Activated gamma-delta T cell treated with Interleukin-2 at 50 U/mL for 16 hours (primary cell): Measurements from ENCODE around the gene ATP1A1.
A peak's percentile ranks its signal among the peaks of the same experiment; 100 is the strongest.

Source experiments
- DNase-seq: peaks from one replicate; pipeline ENCODE4 v3.0.0-alpha.2; 2020

Gene ATP1A1

DNA sequence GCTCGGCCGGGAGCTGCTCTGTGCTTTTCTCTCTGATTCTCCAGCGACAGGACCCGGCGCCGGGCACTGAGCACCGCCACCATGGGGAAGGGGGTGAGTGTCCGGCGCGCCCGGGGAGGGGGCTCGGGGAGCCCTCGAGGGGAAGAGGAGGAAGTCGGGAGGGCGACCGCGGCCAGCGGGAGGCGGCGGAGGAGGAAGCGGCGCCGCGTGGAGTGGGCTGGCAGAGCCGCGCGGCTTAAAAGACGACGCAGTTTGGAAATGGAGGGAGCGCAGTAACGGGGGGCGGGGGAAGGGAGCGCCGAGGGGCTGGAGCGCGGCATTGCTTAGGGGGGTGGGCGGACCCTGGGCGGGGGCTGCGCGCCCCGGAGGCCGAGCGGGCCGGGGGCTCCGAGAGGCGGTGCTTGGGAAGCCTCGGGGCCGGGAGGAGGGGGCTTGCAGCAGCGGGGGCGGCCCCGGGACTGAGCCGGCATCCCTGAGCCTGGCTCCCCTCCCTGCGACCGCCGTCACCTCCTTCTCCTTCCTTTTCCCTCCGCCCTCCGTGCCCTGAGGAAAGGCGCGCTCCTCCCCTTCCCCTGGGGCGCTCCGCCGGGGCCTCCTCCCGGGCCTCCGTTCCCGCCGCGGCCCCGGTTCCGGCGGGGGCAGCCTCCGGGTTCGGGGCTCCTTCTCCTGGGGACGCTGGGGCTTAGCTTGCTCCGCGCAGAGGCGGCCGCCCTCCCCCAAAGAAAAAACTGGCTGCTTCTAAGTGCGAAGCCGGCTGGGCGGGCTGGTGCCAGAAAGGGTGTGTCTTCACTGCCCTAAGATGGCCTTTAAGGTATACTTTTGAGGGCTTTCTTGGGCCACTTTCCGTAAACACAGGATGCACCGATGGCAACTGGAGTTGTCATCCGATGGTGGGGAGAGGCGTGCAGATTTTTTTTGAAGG, 648 bp downstream of the ATP1A1 start:
- DNase-seq = peak; percentile 62

DNA sequence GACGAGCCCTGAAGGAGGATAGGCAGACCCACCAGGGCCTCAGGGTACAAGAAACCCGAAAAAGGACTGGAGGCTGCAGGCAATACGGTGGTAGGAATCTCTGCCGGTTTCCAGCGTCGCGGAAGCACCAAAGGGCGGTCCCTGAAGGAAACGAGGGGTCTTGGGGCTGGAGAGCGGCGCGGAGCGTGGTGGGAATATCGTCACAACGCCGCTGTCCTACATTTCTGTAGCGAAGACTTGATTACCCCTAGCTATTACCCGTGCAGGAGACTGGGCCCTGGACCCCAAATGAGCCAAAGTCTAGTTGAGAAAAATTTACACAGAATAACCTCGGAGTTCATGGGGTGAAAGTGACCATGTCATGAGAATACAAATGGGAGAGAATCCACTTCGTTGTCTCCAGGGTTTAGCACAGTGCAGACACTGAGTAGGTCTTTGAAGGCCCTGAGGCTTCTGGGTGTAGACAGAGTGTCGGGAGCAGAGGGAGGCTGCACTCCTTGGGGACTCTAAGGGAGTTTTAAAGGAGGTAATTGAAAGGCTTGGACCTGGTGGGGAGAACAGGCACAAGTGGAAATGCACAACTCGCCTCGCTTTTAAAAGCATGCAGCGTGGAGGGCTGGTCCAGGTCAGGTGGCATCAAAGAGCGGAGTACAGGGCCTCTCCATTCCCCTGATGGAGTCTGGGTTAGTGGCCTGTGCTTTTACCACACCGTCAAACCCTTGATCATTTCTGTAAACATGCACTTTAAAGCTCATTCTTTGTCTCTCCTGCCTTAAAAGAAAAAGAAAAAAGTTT, 1.5 kb downstream of the ATP1A1 start:
- DNase-seq = peak; percentile 13

DNA sequence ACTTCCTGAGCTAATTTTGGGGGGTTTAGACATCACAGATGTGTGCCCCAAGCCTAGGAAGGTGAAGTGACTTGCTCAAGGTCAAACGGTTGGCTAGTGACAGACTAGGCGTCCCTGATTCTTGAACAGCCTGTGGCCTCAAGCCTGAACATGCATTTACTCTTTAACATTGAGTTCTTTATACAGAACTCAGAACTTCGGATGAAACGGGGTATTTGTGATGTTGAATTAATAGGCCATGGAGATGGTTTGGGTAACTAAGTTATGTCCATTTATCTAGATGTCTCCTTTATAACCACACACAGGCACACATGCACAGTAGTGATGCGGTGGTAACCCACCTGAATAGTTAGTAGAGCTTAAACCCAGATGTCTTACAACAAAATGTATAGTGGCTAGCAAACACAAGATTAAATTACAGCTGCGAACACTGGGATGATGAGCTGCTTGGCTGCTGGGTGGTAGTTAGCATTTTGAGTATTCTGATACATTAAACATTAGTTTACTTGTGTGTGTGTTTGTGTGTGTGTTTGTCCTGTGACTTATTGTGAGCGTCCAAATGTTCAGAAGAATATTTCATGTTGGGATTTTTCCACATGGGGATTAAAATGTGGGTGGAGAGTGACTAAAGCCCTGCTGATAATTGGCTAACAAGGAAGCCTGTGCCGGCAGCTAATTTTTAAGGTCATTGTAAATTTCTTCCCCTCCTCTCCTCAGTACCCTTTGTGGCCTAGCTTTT, 2.3 kb downstream of the ATP1A1 start:
- DNase-seq = no peak

DNA sequence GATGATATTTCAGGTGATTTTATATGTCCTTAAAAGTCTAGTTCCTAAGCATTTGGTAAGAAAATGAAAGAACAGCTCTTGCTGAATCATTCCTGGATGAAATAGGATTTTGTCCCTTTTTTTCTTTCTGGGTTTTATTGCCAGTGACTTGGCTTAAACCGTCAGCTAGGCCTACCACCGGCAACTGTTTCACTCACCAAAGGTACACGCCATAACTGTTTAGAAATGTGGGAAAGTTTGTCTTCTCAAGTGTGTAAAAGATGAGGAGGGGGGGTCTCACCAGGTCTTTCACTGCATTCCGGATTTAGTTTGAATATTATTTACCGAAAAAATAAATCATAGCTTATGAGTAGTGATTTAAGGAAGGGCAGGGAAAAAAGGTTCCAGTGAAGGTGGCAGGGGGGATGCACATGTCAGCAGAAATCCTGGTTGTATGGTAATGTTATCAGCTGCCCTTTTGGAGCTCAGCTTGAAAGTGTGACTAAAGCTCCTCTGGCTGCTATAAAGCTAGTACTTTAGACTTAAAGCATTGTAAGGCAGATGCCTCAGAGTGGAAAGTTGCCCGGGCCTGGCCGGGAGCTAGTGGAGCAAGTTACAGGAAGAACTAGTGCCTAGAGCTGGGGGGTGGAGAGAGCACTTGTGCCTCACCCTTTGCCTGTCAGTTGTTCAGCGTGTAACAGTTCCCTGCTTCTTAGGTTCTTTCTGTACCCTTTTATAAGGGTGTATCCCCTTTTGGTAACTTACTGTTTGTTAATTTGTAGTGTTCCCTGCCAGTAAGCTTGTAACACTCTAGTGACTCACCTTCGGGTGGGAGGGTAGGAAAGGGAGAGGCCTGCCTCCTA, 3.1 kb downstream of the ATP1A1 start:
- peak; percentile 12 for DNase-seq

DNA sequence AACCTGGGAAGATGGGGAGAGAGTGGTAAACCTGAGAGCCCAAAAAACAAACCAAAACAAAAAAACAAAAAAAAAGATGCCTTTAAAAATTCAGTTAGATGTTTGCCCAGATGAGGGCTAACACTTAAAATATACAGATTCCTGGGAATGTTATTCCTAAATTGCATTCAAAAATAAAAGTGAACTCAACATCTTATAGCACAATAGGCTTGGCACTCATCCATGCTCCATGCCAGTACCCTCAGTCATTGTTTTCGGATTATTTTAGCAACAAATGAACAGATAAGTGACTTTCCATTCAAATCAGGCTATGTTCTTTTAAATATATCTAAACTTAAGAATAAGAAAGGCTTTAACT, 3.7 kb downstream of the ATP1A1 start:
- DNase-seq = no peak

DNA sequence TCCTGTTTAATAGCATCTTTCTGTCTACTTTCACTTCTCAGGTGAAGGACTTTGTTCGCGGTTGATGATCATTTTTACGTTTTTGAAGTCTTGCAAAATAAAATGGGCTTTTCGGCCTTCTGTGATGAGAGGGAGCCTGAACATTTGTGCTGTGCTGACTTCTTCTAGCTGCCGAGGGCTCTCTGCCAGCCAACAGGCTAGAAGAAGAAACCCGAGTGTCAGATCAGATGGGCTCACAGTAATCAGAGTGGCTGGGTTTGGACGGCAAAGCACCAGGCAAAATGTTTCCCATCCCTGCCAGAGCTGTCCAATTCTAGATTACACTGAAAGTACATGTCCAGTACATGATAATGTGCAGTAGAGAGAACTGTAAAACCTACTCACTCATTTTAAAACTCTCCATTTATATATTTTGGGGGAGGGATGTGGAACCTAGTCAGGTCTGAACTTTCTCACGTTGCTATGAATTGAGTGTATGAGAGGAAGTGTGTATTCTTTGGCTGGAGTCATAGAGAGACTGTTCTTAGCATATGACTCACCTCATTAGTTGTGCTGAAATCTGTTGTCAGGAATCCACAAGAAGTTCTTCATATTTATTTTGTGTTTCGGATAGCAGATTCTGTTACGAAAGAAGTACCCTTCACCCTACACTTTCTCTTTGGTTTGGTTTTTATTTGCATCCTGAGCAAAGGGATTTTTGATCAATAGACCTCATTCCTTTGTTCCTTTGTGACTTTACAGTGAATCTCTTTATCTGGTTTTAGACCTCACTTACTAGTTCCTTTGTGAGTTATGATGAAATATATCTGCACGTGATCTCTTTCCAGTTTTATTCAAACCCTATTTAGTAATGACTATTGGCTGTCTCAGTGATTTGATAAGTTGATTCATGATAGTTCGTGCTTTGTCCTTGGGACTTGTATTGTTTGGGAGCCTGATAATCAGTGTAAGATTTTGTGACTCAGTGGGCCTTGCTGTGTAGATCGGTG, 4.8 kb downstream of the ATP1A1 start:
- peak; percentile 19 for DNase-seq

DNA sequence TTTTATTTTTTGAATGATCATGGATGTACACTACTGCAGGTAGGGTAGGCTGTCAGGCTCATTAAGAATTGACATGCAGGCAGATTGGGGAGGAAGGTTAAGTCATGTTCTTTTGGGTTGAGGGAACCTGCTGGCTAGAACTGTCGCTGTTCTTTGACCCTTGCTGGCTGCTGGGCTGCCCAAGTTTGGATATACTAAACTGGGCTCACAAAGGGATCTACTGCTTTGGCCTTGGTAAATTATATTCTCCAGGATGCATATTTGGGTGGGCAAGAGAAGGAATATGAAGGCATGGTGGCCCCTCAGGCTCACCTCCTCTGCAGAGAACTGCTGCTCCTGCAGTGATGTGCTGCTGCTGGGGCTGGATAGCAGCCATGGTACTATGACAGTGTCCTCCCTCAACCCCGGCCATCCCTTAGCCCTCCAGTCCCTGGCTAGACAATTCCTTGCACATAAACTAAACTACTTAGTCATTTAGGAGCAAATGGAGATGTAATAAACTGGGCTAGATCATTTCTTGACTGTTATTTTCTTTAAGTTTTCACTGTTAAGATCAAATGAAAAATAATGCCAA, 6.1 kb downstream of the ATP1A1 start:
- no peak for DNase-seq

DNA sequence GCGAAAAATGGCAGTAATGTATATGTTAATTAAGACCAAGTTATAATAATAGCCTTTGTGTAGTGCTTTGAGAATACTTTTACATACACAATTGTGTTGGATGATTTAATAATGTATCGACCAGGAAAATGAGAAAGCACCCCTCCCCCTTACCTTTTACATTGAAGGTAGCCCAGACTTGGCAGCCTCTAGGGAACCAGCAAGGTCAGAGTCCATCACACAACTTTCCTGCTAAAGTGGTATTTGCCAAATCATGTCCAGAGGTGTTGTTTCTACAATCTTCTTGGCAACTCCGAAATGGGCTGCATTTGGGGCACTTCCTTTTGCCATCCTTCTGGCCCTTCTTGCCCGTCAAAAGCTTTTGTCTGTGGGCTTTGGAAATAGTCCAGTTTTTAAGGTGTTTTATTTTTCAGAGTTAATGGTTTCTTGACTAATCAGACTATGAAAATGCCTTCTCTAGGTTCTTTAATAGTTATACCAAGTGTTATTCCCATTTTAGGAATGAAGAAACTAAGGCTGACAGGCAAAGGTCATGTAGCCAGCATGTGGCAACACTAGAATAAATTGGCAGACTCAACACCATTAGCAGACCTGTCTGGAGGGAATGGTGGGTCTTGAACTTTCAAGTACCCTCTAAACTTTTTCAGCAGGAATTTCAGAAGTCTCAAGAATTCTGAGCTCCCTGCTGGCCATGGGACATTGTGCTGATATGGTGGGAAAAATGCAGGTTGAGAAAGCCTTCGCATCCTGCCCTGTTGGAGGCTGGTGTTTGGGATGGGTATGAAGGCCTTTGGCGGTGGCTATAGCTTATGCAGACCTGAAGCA, 6.8 kb downstream of the ATP1A1 start:
- DNase-seq = no peak

DNA sequence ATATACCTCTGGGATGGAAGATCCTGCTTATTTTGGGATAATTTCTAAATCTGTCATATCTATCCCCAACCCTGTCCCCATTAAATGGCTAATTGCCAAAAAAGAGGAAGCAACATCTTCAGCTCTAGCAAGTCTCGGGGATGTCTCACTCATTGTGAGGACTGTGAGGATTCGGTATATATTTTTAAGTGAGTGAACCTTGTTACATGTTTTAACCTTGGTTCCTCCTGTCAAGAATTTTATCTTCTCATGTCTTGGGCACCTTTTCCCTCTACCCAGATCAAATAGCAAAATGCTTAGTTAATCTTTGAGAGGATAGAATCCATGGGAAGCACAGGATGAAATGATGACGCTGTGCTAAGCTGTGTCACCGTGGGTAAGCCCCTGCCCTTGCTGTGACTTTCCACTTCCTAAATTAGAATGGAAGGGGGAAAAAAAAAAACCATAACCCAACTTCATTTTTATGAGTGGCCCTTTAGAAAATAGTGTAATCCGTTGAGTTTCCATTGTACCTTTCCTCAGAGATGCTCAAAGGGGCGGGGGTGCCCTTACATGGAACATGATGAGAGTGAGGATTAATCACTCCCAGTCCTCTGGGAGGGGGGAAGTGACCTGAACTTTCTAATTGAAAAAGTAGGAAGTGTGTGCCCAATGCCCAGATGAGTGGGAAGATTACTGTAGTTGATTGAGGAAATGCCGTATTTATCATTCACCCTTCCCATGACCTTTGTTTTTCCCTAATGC, 7.6 kb downstream of the ATP1A1 start:
- DNase-seq = no peak

DNA sequence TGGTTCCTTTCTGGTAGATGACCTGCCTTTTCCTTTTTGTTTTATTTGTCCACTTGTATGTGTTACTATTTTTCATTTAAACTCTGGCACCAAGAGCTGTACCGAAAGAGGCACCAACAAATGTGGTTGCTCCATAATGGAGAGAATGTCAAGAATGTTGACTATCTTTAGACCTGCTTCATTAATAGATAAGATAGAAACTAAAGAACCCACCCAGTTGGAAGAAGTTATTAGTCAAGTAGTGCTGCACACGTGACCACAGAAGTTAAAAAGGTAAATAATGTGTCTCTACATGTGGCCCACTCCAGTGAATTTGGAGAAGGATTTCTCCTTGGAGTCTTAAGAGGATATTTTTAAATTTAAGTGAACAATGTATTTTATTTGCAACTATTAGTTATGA, 9.3 kb downstream of the ATP1A1 start:
- no peak for DNase-seq

DNA sequence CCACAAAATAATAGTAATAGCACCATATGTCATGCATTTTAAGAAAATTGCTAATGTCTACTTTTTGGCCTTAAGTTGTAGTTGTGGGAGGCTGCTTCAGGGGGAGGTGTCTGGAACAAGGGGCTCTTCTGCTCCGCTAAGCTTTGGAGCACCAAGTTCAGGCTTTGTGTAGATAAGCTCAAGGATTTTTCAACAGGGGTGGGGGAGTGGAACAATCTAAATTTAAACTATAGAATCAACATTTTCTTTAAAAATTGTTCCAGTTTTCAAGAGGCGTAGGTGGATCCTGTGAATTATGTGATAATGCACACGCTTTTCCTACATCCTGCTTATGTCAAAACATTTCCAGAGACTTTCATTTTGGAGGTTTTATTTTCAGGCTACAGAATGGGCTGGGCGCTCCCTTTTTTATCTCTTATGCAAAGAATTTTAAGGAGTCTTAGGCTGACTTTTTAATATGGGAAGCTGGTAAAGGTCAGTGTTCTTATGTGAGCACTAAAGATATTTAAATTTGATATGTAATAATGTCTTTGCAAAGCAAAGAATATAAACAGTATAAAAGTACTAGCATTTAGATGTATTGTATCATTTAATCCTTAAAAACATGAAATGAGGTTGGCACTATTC, 9.9 kb downstream of the ATP1A1 start:
- DNase-seq = no peak

DNA sequence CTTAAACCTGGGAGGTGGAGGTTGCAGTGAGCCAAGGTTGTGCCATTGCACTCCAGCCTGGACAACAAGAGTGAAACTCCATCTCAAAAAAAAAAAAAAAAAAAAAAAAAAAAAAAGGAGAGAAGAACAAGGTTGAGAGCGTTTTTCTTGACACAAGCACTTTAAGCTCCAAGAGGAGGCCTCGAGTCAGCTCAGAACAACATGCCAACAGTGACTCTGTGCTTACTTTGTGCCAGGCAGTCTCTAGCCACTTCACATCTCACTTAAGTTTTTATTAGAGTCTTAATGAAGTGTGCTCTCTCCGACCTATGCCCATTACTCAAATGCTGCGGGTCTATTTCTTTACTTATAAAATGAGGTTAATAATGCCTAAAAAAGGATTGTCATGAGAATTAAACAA, 13.0 kb downstream of the ATP1A1 start:
- no peak for DNase-seq

DNA sequence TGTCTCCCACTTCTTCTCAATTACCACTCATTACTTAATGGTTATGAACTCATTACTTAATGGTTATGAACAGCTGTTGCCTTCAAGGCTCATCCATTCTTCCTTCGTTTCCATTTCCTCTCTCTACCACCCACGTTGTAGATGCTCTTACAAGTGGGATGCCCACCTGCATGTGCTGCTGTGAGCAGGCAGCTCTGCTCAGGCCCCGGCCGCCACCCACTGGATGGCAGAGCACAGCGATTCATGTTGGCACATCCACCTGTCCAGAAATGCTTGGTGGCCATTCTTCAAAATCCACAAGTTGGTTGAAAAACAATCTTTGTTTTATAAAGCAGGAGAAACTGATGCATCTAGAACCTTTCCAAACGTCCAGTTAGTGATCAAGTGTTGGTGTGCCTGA, 14.5 kb downstream of the ATP1A1 start:
- no peak for DNase-seq

DNA sequence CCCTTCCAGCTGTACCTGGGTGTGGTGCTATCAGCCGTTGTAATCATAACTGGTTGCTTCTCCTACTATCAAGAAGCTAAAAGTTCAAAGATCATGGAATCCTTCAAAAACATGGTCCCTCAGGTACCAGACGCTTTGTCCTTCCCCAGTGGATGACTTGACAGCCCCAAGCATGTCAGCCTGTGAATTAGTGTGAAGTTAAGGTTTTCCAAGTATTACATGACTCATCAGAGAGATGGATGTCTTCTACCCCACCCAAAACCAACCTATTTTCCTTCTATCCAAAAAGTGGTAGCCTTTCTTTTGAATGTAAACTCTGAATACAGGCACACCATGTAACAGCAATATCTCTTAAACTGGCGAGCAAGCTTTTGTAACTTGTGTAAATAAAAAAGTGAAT, 15.1 kb downstream of the ATP1A1 start:
- no peak for DNase-seq

DNA sequence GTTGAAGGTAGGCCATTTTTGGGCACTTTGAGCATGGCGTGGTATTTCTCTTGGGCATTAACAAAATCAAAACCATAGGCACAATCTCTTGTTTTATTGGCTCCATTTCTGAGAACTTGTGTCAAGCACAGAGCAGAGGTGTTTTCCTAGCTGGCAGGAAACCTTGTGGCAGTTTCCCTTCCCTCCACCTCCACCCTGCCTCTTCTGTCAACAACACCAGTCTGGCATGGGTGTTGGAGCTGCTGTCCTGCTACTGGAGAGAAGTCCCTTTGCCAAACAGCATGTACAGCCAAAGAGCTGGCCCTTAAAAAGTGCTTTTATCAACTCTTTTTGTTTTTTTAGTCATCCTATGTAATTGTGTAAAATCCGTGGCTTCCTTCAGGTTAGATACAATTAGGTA, 16.0 kb downstream of the ATP1A1 start:
- DNase-seq = no peak

DNA sequence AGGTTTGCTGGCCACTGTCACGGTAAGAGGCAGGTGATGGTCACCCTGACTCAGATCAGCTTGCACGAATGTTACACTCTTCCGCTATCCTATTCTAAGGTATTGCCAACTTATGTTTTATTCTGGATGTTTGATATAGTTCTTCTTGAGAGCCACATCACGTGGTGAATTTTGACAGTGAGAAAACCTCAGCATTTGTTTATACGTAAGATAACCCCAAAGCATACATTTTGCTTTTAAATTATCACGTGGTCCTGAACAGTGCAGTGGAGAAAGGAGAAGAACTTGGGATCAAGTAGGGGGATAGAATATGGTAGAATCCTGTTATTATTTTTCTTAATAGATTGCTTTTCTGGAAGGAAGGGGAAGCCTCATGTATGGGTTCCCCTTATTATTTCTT, 16.6 kb downstream of the ATP1A1 start:
- no peak for DNase-seq

DNA sequence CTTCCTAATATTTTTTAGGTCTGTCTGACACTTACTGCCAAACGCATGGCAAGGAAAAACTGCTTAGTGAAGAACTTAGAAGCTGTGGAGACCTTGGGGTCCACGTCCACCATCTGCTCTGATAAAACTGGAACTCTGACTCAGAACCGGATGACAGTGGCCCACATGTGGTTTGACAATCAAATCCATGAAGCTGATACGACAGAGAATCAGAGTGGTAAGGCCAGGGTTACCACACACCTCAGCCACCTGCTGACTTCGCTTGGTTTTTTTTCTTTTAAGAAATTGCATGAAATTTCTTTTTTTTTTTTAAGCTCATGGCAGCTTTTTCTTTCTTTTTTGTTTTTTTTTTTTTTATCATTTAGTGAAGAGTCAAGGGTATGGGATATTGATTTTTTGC, 17.2 kb downstream of the ATP1A1 start:
- DNase-seq = peak; percentile 49

DNA sequence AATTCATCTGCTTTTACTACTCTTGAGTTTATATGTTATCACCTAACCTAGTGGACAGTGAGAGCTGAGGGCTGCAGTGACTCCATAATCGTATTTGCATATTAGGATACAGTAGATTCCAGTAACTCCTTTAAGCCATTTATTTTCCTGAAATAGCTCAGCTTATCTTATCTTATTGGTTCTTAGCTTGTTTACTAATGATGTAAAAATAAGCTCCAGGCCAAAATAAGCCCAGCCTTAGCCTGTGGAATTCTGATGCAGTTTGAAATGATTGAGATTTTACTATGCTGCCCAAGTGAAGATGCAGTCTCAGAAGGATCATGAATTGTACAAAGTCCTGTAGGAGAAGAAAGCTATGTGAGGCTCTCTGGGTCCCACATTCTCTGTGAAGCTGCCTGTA, 18.1 kb downstream of the ATP1A1 start:
- no peak for DNase-seq
